Eye (tissue), 1 donor: Measurements from ENCODE around the gene PEX3.
A peak's percentile ranks its signal among the peaks of the same experiment; 100 is the strongest.
"Not testable (repeated sequence)": the region's sequence is repeated elsewhere in the genome, so short reads cannot be mapped to it uniquely, and the experiment has no call there.

ENCODE experiments used
- DNase-seq: peaks from one replicate; pipeline ENCODE4 v3.0.0-alpha.2; 2015

Gene PEX3, protein sequence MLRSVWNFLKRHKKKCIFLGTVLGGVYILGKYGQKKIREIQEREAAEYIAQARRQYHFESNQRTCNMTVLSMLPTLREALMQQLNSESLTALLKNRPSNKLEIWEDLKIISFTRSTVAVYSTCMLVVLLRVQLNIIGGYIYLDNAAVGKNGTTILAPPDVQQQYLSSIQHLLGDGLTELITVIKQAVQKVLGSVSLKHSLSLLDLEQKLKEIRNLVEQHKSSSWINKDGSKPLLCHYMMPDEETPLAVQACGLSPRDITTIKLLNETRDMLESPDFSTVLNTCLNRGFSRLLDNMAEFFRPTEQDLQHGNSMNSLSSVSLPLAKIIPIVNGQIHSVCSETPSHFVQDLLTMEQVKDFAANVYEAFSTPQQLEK

DNA sequence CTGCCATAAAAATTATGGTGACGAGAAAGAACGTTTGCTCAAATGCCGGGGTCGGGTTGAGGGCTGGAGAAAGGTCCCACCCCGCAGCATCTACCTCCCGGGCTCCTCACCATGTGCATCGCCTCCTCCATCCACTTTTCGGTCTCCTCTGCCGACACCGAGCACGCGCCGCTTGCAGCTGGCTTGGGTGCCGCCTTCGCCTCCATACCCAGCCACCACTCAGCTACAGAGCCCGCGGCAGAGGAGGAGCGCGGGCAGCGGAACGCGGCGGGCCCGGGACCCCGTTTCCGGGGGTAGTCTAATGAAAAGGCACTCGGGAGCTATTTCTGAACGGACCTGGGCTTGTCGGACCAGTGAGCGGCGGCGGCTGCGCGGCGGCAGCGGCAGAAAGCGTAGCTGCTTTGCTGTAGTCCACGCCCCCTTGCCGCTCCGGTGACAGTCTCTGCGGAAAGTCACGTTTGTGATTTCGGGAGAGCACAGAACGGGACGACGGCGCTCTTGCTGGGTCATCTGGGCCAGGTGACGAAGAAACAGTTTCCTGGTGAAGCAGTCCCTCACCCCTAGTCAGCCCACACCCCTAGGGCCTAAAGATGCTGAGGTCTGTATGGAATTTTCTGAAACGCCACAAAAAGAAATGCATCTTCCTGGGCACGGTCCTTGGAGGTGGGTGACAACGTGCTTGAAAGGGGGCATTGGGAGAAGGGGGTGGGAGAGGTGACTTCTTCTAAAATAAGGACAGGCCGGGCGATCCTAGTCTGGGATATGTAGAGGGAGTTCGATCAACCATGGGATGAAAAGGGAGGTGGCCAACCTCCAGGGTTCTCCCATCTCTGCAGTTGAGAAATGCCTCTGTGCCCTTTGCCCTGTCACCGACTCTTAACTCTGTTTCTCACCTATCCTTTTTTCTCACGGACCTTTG lies at the start of gene PEX3, which contains the start of gene ADAT2:
TSS of gene PEX3 (plus strand) at position 353 of the 919 bp plus-strand sequence. CDS start at position 591, 238 bp downstream.
TSS of gene ADAT2 (minus strand) at position 243 of the 919 bp plus-strand sequence. CDS start at position 206, 37 bp downstream.
- DNase-seq = peak; percentile 96

DNA sequence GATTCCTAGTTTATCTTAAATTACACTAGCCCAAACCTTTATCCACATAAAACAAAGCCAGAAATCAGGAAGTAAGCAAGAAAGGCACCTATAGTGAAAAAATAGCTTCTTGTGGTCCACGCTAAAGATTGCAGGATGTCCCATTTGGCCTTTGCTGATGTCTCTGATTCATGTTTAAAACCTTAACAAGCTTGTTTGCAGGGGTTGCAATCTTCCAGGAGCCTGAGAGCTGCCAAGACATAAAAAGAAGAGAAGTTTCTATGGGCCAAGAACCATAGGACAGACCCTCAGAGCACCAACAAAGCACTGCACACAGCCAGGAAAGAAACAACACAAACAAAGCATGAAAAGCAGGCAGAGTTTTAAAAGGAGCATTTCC lies 49.5 kb upstream of the PEX3 start:
- no peak for DNase-seq

GRCh38 chr6:143401636-143402370 lies 48.8 kb upstream of the PEX3 start:
- no peak for DNase-seq

- DNase-seq = no peak
These were observed 47.8 kb upstream of the PEX3 start for GRCh38 chr6:143402721-143403336.

DNA sequence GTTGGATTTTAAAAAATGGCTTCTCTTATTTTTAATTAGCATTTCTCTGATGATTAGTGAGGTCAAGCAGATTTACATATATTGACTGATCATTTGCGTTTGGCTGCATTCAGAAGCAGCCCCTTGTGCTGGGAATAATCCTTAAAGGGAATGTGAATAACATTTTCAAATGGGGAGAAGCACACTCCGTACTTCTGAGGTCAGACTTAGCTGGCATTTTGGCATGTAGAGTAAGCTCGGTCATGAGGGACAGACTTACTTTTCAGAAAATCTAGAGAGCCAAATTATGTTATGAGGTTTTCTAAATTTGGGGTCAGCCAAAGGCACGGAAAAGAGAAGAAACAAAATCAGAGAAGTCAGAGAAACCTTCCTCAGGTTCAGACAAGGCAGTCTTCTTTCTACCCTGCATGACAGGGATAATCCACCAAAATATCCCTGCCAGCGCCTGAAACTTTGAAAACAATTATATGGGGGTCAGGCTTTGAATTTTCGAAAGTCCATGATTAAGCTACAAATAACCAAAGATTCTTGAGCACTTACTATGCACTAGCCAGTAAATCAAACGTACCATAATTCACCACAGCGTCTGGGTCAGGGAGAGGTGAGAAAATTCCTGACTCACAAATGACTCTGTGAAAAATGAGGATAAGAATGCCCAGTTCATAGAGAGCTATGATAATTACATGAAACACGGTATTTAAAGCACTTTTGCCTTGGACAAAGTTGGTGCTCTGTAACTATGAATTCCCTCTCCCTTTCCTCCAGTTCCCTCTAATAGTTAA lies 45.0 kb upstream of the PEX3 start:
- DNase-seq = no peak

GRCh38 chr6:143406673-143407072 lies 43.9 kb upstream of the PEX3 start:
- no peak for DNase-seq

GRCh38 chr6:143408151-143408786 lies 42.3 kb upstream of the PEX3 start:
- DNase-seq = no peak

GRCh38 chr6:143408787-143409162 lies 41.8 kb upstream of the PEX3 start:
- no peak for DNase-seq

- DNase-seq = peak; percentile 27
These were observed 39.7 kb upstream of the PEX3 start for GRCh38 chr6:143410859-143411270.

DNA sequence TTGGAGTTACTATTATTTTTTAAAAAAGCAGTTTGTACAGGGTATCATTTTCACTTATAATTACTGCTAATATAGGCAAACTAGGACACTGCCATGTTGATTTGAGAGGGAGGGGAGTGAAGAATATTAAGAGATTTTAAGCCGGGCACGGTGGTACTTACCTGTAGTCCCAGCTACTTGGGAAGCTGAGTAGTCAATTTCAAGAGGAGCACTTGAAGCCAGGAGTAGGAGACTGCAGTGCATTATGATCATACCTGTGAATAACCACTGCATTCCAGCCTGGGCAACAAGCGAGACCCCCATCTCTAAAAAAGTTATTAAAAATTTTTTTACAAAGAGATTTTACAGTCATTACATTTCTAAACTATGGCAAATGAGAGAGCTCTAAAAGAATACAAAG lies 35.8 kb upstream of the PEX3 start:
- DNase-seq = no peak

GRCh38 chr6:143419526-143419925 lies 31.1 kb upstream of the PEX3 start:
- DNase-seq = no peak

DNA sequence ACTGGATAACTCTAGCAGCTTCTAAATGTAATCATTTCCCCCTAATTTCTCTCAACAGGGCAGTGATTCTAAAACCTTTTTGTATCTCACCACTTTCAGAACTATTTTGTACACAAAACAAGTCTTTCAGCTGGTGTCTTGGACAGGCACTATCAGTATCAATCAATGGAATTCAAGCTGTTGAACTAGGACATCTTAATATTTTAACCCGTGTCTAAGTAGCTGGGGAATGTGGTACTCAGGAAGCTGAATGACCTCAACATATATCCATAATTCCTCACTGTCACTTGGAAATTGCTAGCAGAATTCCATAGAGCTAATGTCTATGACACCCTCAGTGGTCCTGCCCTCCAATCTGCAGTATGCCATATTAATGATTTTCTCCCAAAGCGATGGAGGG lies 24.6 kb upstream of the PEX3 start:
- no peak for DNase-seq

GRCh38 chr6:143427109-143427817 lies 23.3 kb upstream of the PEX3 start:
- DNase-seq = peak; percentile 89

DNA sequence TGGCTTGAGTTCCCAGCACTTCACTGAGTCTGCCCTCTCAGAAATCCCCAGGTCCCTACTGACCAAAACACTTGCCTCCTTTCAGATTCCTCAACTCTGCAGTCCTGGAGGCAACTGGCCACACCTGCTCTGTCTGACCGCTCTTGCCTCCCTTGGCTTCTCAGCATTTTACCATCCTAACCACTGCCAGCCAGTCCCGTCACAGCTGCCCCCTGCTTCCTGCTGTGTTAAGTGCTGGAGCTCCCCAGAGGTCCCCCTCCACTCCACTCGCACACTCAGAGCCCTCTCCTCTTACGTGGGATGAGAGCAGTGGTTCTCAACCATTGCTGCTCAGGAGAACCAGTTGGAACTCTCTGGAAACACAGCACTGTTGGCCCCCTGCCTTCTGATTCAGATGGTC lies 20.6 kb upstream of the PEX3 start:
- no peak for DNase-seq

- DNase-seq = no peak
These were observed 19.4 kb upstream of the PEX3 start for GRCh38 chr6:143431226-143431625.

DNA sequence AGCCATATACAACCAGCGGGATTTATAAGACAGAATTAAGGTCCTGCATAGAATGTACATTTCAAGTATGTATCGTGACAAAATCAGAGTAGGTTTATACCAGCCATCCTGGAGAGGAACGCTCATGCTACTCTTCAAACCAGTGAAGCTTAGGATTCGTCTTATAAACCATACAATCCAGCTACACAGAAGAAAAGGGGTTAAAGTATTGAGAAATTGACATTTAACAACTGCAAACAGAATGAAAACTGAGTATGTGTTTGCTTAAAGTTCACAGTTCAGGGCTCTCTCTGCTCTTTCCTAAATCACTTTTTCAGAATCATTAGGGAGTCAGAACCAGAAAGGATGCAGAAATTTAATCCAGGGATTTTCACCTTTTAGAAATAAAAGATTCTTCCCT lies 18.0 kb upstream of the PEX3 start:
- no peak for DNase-seq

DNA sequence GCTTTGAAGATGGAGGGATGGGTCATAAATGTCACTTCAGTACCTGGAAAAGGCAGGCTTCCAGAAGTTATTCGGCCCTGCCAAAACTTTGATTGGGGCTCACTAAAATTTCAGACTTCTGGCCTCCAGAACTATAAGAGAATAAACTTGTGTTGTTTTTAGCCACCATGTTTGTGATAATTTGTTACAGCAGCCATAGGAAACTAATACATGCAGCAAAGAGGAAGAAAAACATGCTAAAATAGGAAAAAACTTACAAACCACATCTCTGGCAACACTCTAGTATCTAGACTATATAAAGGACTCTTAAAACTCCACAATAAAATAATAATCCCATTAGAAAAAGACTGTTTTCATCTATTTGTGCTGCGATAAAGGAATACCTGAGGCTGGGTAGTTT lies 9.6 kb upstream of the PEX3 start:
- DNase-seq = no peak

- no peak for DNase-seq
These were observed 8.7 kb upstream of the PEX3 start for GRCh38 chr6:143441680-143442545.

- DNase-seq = no peak
These were observed 7.5 kb upstream of the PEX3 start for GRCh38 chr6:143443096-143443495.

- not testable (repeated sequence) for DNase-seq
These were observed 2.7 kb upstream of the PEX3 start for GRCh38 chr6:143447865-143448264.
